GM18909 (cell line): ENCODE results near the gene MRGPRE.

Source experiments
- ATAC-seq: cut with Tn5 transposase; IDR thresholded peaks from one replicate; pipeline ENCODE4 v1.9.1; 2021; ENCODE audit warnings: mild to moderate bottlenecking; ENCODE audit not compliant: unreplicated experiment, poor library complexity

MRGPRE gene

DNA sequence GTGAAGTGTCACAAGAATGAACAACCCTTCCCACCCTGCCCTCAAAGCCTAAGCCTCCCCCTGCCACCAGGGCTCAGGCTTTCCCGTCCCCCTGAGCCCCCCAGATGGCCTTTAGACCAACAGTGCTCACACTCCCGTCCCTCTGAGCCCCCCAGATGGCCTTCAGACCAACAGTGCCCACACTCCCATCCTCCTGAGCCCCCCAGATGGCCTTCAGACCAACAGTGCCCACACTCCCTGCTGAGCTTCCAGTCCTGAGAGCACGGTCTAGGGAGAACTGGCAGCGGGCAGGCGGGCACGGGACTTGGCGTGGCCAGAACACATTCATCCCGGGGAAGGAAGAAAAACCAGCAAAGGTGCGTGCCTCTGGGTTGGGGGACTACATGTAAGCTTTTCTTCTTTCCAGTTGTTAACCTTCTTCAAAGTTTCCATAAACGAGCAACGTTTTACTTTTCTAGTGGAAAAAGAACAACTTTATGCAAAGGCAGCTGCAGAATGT lies 16.1 kb downstream of the MRGPRE start:
- no peak for ATAC-seq

- no peak for ATAC-seq
These were observed 16.7 kb downstream of the MRGPRE start for GRCh38 chr11:3215346-3216026.

- no peak for ATAC-seq
These were observed 17.9 kb downstream of the MRGPRE start for GRCh38 chr11:3214420-3214699.

DNA sequence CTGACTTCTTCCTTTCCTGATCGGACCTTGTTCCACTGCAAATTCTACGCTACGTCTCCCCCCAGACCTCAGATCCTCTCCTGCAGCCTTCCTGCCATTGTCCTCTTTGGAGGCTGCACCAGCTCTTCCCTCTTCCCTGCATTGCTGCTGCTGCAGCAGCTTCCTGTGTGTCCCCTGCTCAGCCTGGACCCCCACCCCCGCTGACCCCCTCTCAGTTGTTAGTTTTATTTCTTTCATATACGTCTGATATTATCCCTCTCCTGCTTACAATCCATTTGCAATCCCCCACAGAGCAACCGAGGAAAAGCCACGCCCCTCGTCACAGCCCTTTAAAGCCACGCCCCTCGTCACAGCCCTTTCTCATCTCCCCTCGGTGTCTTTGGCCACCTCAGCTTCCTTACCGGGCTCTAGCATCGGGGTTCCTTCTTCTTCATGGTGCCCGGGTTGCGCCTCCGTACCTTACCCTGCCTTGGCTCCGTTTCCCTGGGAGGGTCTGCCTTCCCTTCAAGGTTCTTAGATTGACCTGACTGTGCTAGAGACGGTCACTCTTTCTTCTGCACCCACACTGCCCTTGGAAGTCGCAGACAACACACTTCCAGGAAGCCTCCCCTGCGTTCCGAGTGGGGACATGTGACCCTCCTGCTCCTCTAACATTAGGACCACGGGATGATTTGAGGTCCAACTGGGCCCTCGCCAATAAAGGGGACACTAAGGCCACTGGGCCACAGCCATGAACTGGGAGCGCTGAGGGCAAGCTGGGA lies 18.4 kb downstream of the MRGPRE start:
- no peak for ATAC-seq

DNA sequence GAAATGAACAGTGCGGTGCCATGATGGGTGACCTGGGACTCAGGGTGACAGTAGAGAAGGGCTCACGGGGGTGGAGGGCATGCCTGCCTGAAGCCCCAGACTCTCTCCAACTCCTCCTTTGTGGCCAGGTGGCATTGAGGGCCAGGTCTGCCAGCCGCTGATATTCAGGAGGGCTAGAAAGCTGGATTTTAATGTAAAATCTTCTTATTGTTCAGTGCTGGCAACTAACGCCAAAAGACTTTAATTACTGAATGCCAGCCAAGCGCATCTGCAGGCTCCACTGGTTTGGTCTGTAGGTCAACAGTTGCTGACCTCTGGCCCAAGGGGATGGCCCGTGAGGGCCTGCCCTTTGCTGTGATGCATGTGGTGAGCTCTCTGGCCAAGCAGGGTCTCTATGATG lies 23.9 kb downstream of the MRGPRE start:
- ATAC-seq: no peak

GRCh38 chr11:3207526-3208189 lies 24.6 kb downstream of the MRGPRE start:
- no peak for ATAC-seq

- ATAC-seq: no peak
These were observed 25.4 kb downstream of the MRGPRE start for GRCh38 chr11:3206922-3207204.

DNA sequence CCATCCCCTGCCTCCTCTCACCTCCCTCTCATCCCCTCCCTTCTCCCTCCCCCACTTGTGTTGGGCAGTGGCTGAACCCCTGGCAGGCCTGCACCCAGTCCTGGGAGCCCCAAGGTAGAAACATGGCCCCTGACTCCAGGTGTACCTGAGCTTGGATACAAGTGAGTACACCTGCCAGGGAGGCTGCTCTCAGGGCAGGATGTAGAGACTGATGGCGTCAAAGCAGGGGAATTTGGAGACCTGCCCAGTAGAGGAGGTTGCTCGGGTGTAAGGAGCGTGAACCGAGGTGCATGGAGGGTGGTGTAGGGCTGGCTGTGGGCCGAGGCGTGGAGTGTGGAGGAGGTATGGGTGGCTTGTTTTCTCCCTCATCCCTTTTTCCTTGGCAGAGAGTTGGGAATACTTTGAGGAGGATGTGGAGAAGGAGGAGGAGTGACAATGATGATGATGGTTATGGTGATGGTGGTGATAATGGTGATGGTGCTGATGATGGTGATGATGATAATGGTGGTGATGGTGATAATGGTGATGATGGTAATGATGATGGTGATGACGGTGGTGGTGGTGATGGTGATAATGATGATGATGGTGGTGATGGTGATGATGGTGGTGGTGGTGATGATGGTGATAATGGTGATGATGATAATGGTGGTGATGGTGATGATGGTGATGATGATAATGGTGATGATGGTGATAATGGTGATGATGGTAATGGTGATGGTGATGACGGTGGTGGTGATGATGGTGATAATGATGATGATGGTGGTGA lies 25.9 kb downstream of the MRGPRE start:
- no peak for ATAC-seq

- ATAC-seq: no peak
These were observed 26.7 kb downstream of the MRGPRE start for GRCh38 chr11:3205261-3206155.

DNA sequence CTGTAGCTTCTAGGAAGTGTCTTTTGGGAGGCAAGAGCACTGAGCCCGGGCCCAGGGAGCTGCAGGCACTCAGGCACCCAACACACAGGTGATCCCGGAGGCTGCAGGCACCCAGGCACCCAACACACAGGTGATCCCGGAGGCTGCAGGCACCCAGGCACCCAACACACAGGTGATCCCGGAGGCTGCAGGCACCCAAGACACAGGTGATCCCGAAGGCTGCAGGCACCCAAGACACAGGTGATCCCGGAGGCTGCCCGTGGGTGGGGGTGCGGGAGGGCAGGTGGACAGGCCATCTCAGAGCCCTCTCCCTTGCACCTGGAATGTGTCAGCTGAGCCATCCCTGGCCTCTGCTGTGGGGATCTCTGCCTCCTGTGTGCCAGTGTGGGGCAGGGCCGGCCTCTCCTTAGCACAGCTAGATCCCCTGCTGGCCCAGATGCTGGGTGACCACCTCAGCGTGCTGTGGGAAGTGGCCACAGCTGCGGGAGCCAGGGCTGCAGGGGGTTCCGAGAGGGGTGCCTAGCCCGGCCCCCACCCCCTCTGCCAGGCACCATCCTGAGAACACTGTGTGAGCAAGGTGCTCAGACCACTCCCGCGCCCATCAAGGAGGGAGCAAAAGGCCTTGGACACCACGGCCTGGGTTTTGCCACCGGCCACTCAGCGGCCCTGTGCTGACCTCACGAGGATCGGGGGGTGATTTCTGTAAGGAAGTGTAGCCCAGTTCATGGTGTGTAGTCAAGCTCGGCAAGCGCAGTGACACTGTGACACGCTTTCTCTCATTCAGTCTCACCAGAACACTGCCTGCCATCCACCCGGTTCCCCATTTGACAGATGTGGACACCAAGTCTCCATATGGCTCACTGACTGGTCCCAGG lies 27.8 kb downstream of the MRGPRE start:
- ATAC-seq: no peak

- no peak for ATAC-seq
These were observed 28.8 kb downstream of the MRGPRE start for GRCh38 chr11:3203221-3204043.

- ATAC-seq: no peak
These were observed 29.5 kb downstream of the MRGPRE start for GRCh38 chr11:3202759-3203158.

- no peak for ATAC-seq
These were observed 29.9 kb downstream of the MRGPRE start for GRCh38 chr11:3202305-3202704.

DNA sequence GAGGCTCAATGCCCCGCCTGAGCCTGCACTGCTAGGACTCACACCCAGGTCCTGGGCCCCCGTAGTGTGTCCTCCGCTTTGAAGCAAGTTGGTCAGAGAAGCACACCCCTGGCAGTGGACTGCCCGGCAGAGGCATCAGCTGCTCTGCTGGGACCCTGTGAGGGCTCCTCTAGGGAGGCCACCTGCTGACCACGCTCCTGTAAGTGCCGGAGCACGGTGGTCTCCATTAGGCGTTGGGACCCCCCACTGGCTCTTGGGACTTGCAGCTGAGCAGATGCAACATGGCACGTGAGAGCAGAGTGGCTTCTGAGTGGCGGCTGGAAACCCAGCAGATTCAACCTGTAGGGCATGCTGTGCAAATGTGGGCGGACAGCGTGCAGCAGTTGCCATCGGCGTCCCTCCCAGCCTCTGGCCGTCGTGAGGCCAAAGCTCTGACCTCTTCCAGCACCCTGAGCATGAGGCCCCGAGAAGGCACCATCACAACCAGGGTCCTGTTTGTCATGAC lies 30.5 kb downstream of the MRGPRE start:
- no peak for ATAC-seq

GRCh38 chr11:3201112-3201581 lies 31.1 kb downstream of the MRGPRE start:
- no peak for ATAC-seq

GRCh38 chr11:3200388-3201111 lies 31.7 kb downstream of the MRGPRE start:
- no peak for ATAC-seq
